ENCODE data around the gene ZNF37A.

Gene ZNF37A

DNA sequence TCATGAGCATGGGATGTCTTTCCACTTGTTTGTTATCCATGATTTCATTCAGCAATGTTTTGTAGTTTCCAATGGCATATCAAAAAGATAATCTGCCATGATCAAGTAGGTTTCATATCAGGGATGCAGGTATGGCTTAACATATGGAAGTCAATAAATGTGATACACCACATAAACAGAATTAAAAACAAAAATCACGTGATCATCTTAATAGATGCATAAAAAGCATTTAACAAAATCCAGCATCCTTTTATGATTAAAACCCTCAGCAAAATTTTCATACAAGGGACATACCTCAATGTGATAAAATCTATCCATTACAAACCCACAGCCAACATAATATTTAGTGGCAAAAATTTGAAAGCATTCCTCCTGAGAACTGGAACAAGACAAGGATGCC lies 90.3 kb downstream of the ZNF37A start:
- Histone ChIP-seq H3K27me3 (ENCODE audit: insufficient read depth, insufficient read length) (no peaks in the 10 kb centered on the region), H3K9ac (ENCODE audit: insufficient read length, low read depth) (no peak overlapping the region), H3K36me3 (ENCODE audit: insufficient read depth, insufficient read length, low read length) (no peaks in the 10 kb centered on the region), H3K9me3 (ENCODE audit: insufficient read depth, low read length) (no peaks in the 10 kb centered on the region), H3K4me3 (ENCODE audit: insufficient read length, low read depth) (no peak overlapping the region), H3K4me1 (ENCODE audit: insufficient read depth, insufficient read length) (no peaks in the 10 kb centered on the region)
- no peak for DNase-seq (ENCODE audit: low read depth, low spot score)
- TF ChIP-seq YY1 (IDR thresholded peaks at IDR 0.05; ENCODE audit: insufficient read depth, insufficient read length) (no peak), SUZ12 (IDR thresholded peaks at IDR 0.05; ENCODE audit: extremely low read depth, insufficient read depth, insufficient read length) (no peak), ZNF274 (IDR thresholded peaks at IDR 0.05; ENCODE audit: low read depth, low read length) (no peak)

Data from NT2/D1 (cell line).